K562 (cell line): ENCODE measurements around the gene SRMS. TPM values are rescaled to one million over a fixed set of nuclear protein-coding genes. Genes with fewer than 3 reads are reported as not detected.

ENCODE experiments used
- CHD1 ChIP-seq: fragments of 200-600 bp; sonication (generic); IDR thresholded peaks from one replicate; pipeline ENCODE4 v1.6.1; 2012; ENCODE audit warnings: mild to moderate bottlenecking, moderate library complexity, low read length, inconsistent platforms
- EP300 ChIP-seq: IDR thresholded peaks from 2 replicates; pipeline ENCODE4 v1.6.1; 2012; ENCODE audit warnings: low read length, improper control_type of control experiment
- NFIX ChIP-seq: fragments of 250-450 bp; sonication (Bioruptor Pico); IDR thresholded peaks from 2 replicates; pipeline ENCODE4 v1.4.0; 2020; ENCODE audit warnings: low read depth, mild to moderate bottlenecking, moderate library complexity
- NRF1 ChIP-seq, 2 experiments: fragments of 450-650 bp; IDR thresholded peaks in 1 of 2; conservative IDR thresholded peaks in 1 of 2; 2 replicates each; pipeline ENCODE4 v1.6.1; 2014; ENCODE audit warnings: mild to moderate bottlenecking in 2 of 2
- SMARCB1 ChIP-seq: IDR thresholded peaks from 2 replicates; pipeline ENCODE4 v1.6.1; 2011; ENCODE audit warnings: improper control_type of control experiment, low read depth; ENCODE audit not compliant: insufficient read length
- UBTF ChIP-seq, 2 experiments: IDR thresholded peaks; 2 replicates each; pipeline ENCODE4 v1.6.1; 2012; ENCODE audit warnings: improper control_type of control experiment in 2 of 2, low read depth in 2 of 2, low read length in 2 of 2, borderline replicate concordance in 1 of 2
- ZBTB40 ChIP-seq, 2 experiments: fragments of 450-650 bp in 1 of 2; sonication (generic) in 1 of 2; formaldehyde crosslinking in 1 of 2; IDR thresholded peaks; 2 replicates each; pipeline versions ENCODE4 v1.7.1 to v1.9.0; 2016 to 2022; ENCODE audit warnings: inconsistent platforms in 1 of 2, mild to moderate bottlenecking in 1 of 2, missing genetic modification reagents in 1 of 2
- ZNF707 ChIP-seq: fragments of 250-450 bp; sonication (Bioruptor Pico); conservative IDR thresholded peaks from 2 replicates; pipeline ENCODE4 v1.8.0; 2022; ENCODE audit warnings: inconsistent platforms, mild to moderate bottlenecking, moderate library complexity
- polyA plus RNA-seq, 8 experiments: library from polyadenylated mRNA; depleted of rRNA in 4 of 8; stranded (reverse) in 5 of 8; unstranded in 3 of 8; fragments of >200 nt; fragmentation: Nextera tagmentation in 2 of 8; fragmentation: Illumina TruSeq in 1 of 8; extraction: Ambion mirVana in 2 of 8; extraction: Trizol in 1 of 8; gene quantifications; 2 replicates each; pipeline versions ENCODE4 v1.2.1 to v1.2.3, GENCODE V29; 2011 to 2014; ENCODE audit warnings: inconsistent platforms in 1 of 8, missing spikeins in 1 of 8
- total RNA-seq, 7 experiments: library from RNA; depleted of rRNA in 6 of 7; stranded (reverse); fragments of >200 nt in 6 of 7; fragmentation: Illumina TruSeq in 2 of 7; extraction: Trizol in 2 of 7; gene quantifications; 2 replicates each; pipeline versions ENCODE4 v1.2.1 to v1.2.3, GENCODE V29; 2011 to 2021; ENCODE audit warnings: low replicate concordance in 1 of 7
- TF ChIP-seq, protein P1 (sequence below): fragments of 250-450 bp; sonication (Bioruptor Pico); IDR thresholded peaks from 2 replicates; pipeline ENCODE4 v1.5.0; 2020; ENCODE audit warnings: mild to moderate bottlenecking
- TF ChIP-seq, protein P2 (sequence below), 2 experiments: IDR thresholded peaks; 2 replicates each; pipeline ENCODE4 v1.6.1; 2011; ENCODE audit warnings: borderline replicate concordance in 1 of 2, control low read depth in 1 of 2, low read depth in 1 of 2, low read length in 1 of 2, mild to moderate bottlenecking in 1 of 2, mixed read lengths in 1 of 2, moderate library complexity in 1 of 2; ENCODE audit not compliant: insufficient read depth in 1 of 2, insufficient read length in 1 of 2, poor library complexity in 1 of 2, severe bottlenecking in 1 of 2; ENCODE audit errors: extremely low read depth in 1 of 2

The SRMS gene
- total and polyA plus RNA-seq, 9 of the 15 experiments (the other 6 are each of a cell fraction or from before 2014, with no cell fraction given): 0.07 TPM; not detected in 8

DNA sequence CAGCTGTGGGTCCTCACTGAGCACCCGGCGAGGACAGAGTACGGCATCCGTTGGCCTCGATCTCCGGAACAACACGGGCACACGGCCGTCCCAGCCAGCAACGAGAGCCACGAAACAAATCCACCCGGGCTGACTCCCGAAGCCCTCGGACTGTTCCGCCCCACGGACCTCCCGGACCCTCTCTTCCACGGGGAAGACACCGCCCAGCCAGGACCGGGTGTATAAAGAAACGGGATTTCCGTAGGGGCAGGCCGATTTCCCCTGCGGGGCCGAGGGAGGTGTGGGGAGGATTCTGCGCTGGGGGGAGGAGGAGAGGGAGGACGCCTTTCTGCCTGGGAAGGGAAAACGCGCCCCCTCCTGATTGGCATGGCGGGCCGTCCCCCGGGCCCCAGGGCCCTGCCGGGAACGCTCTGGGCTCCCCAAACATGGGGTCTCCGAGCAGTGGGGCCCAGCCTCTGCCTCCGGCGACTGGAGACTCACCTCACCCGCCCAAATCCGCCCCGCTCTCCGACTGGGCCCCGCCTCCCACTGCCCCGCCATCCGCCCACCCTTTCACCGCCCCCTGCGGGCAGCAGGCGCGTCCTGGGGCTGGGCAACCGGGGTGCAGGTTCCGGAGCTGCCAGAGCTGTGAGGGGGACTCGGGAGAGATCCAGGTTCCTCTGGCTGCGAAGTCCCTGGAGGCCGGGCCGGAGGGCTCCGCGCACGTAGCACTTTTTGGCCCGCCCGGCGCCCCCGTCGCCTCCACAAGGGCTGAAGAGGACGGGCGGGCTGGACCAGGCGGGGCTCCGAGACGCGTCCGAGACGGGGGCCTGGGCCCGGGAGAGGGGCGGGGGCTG, 27.7 kb downstream of the SRMS start (continued):
- TF ChIP-seq ZBTB40 (IDR thresholded peaks at IDR 0.05): peak; percentile 63; the same call in 1 of the 2 replicates
- TF ChIP-seq ZBTB40 (CRISPR knock-in tag; IDR thresholded peaks at IDR 0.05): no peak
- no peak for TF ChIP-seq ZNF707 (CRISPR knock-in tag)
- no peak for TF ChIP-seq NFIX (CRISPR knock-in tag)
- no peak for TF ChIP-seq EP300
- TF ChIP-seq, protein P1, sequence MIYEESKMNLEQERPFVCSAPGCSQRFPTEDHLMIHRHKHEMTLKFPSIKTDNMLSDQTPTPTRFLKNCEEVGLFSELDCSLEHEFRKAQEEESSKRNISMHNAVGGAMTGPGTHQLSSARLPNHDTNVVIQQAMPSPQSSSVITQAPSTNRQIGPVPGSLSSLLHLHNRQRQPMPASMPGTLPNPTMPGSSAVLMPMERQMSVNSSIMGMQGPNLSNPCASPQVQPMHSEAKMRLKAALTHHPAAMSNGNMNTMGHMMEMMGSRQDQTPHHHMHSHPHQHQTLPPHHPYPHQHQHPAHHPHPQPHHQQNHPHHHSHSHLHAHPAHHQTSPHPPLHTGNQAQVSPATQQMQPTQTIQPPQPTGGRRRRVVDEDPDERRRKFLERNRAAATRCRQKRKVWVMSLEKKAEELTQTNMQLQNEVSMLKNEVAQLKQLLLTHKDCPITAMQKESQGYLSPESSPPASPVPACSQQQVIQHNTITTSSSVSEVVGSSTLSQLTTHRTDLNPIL: no peak
- TF ChIP-seq CHD1: peak; percentile 0
- TF ChIP-seq, protein P2, sequence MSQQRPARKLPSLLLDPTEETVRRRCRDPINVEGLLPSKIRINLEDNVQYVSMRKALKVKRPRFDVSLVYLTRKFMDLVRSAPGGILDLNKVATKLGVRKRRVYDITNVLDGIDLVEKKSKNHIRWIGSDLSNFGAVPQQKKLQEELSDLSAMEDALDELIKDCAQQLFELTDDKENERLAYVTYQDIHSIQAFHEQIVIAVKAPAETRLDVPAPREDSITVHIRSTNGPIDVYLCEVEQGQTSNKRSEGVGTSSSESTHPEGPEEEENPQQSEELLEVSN (IDR thresholded peaks at IDR 0.05; ENCODE audit: borderline replicate concordance in 1 of 2, extremely low read depth in 1 of 2, insufficient read depth in 1 of 2, insufficient read length in 1 of 2, low read depth in 1 of 2, low read length in 1 of 2, poor library complexity in 1 of 2, severe bottlenecking in 1 of 2): peak; percentile 12 to 27
- TF ChIP-seq UBTF (IDR thresholded peaks at IDR 0.05; ENCODE audit: borderline replicate concordance in 1 of 2, low read depth in 2 of 2, low read length in 2 of 2): 0 out of 4 replicates have a peak, but pooled peaks of 1 of the 2 experiments have one; percentile 12
- no peak for TF ChIP-seq SMARCB1
- TF ChIP-seq NRF1 (conservative IDR thresholded peaks at IDR 0.05 in 1 of 2, IDR thresholded peaks at IDR 0.05 in 1 of 2): no peak; a peak in 1 of 4 replicates
